ENCODE data around the gene FAM227A. TPM values are rescaled to one million over a fixed set of nuclear protein-coding genes. Genes with fewer than 3 reads are reported as not detected.

The FAM227A gene
- total RNA-seq, 6 experiments from 2014 or later: 0.02 to 0.20 (median 0.16) TPM; not detected in 2

GRCh38 chr22:38700789-38701628 lies 44.8 kb upstream of the FAM227A start, which contains the start of gene JOSD1:
Gene JOSD1, minus strand, starts transcription at chr22:38700943. Its CDS starts 956 bp downstream, at chr22:38699987.
- ATAC-seq (peak; percentile 40 to 67 (median 60)), DNase-seq (peak; percentile 97 to 98 (median 97))
- peaks cover 0 to 56% (median 9%) of the 10 kb centered on the region in 4 donors for H3K4me1 ChIP-seq
- intact Hi-C loops (cut with DNase I): no loop called here
- H3K27ac ChIP-seq: peak within 1 kb of the TSS; percentile 97 to 99 (median 98)
- no peaks in the 10 kb centered on the region for H3K36me3 ChIP-seq
- peak within 1 kb of the TSS; percentile 62 to 69 (median 67) for H3K4me3 ChIP-seq
- no peaks in the 10 kb centered on the region for H3K27me3 ChIP-seq
- WGBS (ENCODE audit: insufficient coverage, low coverage, low lambda C conversion rate, missing lambda C conversion rate): 4% methylated on average over 12 of the region's 94 CpGs
- H3K9me3 ChIP-seq: no peaks in the 10 kb centered on the region
- TF ChIP-seq CTCF (IDR thresholded peaks at IDR 0.05): peak in 1 of 4 donors; percentile 5
- TF ChIP-seq POLR2A (IDR thresholded peaks at IDR 0.05): peak; percentile 99

- WGBS (ENCODE audit: insufficient coverage, low coverage, low lambda C conversion rate, missing lambda C conversion rate): 0% methylated on average over 28 of the region's 57 CpGs
Measured at GRCh38 chr22:38700270-38700788, 44.1 kb upstream of the FAM227A start.

DNA sequence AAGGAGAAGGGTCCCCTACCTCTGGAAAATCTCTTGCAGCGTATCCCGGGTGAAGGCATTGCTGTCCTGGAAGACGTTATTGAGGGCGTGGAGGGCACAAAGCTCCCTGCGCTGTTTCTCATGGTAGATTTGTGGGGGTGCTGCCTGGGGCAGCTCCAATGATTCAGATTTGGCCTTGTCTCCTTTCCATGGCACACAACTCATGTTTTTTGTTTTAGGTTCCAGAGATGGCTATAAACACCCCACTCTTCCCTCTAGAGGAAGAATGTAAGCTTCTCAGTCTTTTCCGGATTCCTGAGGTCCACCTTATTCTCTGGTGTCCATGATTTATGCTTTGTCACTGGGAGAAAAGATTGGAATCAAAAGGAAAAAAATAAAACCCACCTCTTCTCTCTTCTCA lies 43.6 kb upstream of the FAM227A start:
- DNase-seq: no peak
- no peak for TF ChIP-seq POLR2A (IDR thresholded peaks at IDR 0.05)
- TF ChIP-seq CTCF (IDR thresholded peaks at IDR 0.05): peak in 1 of 4 donors; percentile 5
- peak overlapping the region; percentile 62 to 69 (median 67) for H3K4me3 ChIP-seq
- H3K4me1 ChIP-seq: peaks cover 0 to 56% (median 9%) of the 10 kb centered on the region in 4 donors
- H3K9me3 ChIP-seq: no peaks in the 10 kb centered on the region
- no peaks in the 10 kb centered on the region for H3K27me3 ChIP-seq
- intact Hi-C loops (cut with DNase I): no loop called here
- 30% methylated on average over 5 of the region's 6 CpGs for WGBS (ENCODE audit: insufficient coverage, low coverage, low lambda C conversion rate, missing lambda C conversion rate)
- ATAC-seq: no peak
- no peaks in the 10 kb centered on the region for H3K36me3 ChIP-seq
- peak overlapping the region; percentile 97 to 99 (median 98) for H3K27ac ChIP-seq

More at GRCh38 chr22:38700270-38700788, 44.1 kb upstream of the FAM227A start:
- Histone ChIP-seq H3K27me3 (no peaks in the 10 kb centered on the region), H3K9me3 (no peaks in the 10 kb centered on the region), H3K36me3 (no peaks in the 10 kb centered on the region), H3K4me1 (peaks cover 0 to 59% (median 9%) of the 10 kb centered on the region in 4 donors), H3K27ac (peak overlapping the region; percentile 97 to 99 (median 98)), H3K4me3 (peak overlapping the region; percentile 62 to 69 (median 67))
- intact Hi-C loops (cut with DNase I): no loop called here
- ATAC-seq (peak; percentile 24 to 63 (median 52)), DNase-seq (peak; percentile 85 to 88 (median 85))
- no peak for TF ChIP-seq POLR2A (IDR thresholded peaks at IDR 0.05)
- no peak for TF ChIP-seq CTCF (IDR thresholded peaks at IDR 0.05)

- Histone ChIP-seq H3K36me3 (no peaks in the 10 kb centered on the region), H3K27ac (peak overlapping the region; percentile 97 to 99 (median 98)), H3K4me3 (peak overlapping the region; percentile 62 to 69 (median 67)), H3K9me3 (no peaks in the 10 kb centered on the region), H3K4me1 (peaks cover 0 to 51% (median 9%) of the 10 kb centered on the region in 4 donors), H3K27me3 (no peaks in the 10 kb centered on the region)
- TF ChIP-seq CTCF (IDR thresholded peaks at IDR 0.05) (no peak), POLR2A (IDR thresholded peaks at IDR 0.05) (no peak)
- ATAC-seq (no peak), DNase-seq (no peak)
- 60% methylated on average over 5 of the region's 5 CpGs for WGBS (ENCODE audit: insufficient coverage, low coverage, low lambda C conversion rate, missing lambda C conversion rate)
- intact Hi-C loops (cut with DNase I): no loop called here
Measured at GRCh38 chr22:38699143-38699542, 43.0 kb upstream of the FAM227A start.
